ENCODE results near the gene NRN1.

Gene NRN1

DNA sequence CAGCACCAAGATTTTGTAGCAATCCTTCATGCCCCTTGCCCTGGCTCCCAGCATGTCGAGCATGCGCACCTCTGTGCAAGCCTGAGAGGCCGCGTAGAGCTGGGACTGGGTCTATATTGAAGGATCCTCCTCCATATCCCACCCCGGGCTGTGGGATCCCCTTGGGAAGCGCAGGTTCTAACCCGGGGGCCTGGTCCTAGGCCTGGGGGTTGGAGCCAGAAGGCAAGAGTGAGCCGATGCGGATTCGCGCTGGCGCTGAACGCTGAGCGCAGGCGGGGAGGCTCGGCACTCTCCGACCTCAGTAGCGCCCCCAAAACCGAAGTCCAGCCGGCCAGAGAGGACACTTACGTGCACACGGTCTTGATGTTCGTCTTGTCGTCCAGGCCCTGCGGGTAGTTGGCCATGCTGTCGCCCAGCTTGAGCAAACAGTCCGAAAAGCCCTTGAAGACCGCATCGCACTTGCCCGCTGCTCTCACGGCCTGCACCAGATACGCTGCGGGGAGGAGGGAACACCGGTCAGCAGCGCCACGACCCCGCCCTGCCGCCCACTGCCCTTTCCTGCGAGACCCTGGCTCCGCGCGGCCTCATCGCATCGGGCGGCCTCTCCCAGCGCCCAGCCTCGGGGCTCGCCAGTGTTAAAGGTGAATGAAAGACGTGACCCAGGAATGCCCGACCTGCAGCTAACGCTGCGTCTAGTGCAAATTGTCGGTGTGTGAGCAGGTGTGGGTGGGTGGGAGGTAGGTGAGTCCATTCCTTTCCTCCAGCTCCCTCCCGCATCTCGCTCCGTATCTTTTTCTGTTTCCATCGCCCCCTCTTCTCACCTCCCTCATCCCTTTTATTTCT lies 4.5 kb downstream of the NRN1 start:
- no peak for DNase-seq (ENCODE audit: low spot score)

DNA sequence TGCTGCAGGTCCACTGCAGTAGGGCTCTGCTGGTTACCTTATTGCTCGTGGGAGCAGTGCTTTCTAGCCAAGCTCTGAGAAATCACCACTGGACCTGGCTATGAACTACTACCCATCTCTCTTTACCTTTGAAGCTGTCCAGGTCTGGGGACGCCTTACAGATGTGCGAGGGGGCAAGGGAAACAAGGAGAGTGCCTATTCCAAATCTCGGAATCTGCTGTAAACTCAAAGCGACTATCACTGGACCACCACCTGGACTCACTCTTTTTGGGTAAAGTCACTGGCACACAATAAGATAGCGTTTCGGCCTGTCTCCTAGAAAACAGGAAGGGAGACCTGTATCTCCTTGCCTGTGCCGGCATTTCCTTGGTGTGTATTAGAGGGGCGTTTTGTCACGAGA lies 5.3 kb downstream of the NRN1 start:
- no peak for DNase-seq (ENCODE audit: low spot score)

DNA sequence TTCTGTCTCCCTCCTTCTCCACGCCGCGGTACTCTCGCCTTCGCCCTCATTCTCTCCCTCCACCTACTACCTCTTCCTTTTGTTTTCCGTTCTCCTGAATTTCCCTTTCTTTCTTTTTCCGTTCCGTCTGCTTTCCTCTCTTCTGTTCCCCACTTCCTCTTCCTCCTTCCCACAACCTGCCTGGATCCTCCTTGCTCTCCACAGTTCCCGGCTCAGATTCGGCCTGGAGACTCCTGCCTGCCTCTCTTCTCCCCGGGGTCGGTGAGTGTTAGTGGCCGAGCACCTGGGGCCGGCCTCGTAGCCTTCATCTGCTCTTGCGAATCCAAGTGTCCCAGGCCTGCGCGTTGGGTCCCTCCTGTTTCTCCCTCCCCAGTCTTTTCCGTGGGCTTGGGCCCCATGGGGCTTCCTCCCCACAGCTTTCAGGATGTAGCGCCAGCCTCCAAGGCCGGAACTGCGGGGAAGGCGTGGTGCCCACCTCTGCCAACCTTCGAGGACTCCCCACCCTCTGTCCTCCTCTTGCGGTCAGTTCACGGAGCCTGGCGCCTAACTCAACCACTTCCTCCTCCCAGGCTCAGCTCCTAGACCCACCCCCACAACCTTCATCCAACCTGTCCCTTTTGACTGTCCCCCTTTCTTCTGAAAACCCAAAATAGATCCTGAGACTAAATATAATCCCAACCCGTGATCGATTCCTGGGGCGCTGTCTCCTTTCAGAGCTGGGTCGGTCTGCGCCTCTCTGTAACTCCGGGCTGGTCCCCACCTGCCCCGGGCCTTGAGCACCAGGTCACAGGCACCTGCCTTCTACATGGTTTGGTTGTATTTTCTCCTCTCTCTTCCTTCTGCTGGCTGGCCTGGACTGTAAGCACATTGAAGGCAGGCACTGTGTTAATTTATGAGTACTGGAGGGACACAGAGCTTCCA lies 6.8 kb downstream of the NRN1 start:
- DNase-seq (ENCODE audit: low spot score): no peak

DNA sequence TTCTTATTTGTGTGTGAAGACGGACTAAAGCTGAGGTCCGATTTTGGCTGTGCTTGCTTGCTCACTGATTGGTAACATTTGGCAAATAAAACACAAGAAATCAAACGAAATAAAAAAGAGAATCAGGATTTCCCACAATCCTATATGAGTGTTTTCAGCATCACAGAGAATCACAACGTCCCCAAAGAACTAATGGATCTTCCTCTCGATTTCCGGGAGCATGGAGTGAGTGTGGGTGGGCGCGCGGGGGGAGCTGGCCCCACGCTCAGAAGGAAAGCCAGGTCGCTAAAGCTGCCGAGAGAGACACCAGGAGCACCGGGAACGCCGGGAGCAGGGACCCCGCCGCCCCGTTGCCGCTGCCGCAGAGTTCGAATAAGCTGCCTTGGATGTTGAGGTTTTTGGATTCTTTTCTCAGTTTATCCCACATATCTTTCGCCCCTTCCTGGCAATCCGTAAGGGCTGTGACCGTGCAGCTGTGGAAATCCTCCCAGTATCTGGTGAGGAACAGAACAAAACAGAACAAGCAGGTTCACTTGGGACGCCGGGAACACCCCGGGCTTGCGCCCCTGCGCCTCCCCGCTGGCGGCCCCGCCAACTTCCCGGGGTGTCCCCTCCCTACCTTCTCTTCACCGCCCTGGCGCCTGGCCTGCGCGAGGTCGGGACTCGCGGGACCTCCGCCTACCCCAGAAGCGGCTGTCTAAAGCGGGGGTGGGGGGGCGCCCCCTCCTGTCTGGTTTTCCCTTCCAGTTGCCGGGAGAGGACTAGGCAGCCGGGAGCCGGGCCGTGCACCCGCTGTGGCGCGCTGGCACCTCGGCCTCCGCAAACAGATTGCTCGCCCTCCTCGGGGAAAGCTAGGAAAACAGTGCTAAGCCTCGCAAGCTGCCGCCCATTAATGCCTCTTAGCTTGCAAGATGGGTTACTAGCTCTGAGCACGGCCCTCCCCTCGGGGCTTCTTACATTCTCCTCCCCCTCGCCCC lies 7.7 kb downstream of the NRN1 start:
- DNase-seq (ENCODE audit: low spot score): no peak

DNA sequence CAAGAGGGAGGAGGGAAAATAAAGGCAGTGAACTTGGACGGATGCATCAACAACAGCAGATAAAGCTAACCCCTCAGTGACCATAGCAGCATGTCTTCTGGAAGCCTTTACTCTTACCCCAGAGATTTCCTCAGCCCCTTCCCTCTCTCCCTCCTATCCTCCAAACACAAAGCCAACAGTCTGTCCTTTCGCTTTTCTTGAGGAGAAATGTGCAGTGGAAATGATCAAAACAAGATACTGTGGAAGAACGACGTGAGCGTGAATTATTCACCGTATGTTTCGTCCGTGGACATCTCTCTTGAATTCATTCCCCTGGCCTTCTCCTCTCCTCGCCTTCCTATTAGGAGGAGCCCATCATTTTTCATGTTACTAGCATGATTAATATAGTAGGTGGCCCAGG lies 8.5 kb downstream of the NRN1 start:
- no peak for DNase-seq (ENCODE audit: low spot score)

DNA sequence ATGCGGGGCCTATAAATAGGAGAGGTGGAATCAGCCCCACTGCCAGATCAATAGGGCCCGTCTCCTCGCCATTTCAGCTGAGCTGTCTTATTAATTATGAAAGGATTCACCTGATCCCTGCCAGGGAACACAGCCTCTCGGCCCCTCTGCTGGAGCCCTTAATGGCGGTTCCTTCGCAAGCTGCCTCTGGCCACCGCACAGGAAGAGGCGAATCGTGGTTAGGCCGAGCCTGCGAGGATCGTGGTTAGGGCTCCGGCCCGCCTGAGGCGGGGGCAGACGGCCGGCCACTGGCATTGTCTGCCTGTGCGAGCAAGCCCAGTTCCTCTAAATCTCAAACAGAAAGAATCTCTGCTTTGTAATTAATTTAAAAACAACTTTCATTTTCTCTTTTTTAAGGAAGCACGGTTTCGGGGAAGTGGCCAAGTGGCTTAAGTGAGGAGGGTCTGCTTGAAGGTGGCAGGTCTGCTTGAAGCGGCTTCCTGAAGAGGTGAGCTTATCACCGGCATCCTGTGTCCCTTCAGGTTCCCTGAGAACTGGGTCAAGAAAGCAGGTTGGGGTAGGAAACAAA lies 9.2 kb downstream of the NRN1 start:
- DNase-seq (ENCODE audit: low spot score): no peak

DNA sequence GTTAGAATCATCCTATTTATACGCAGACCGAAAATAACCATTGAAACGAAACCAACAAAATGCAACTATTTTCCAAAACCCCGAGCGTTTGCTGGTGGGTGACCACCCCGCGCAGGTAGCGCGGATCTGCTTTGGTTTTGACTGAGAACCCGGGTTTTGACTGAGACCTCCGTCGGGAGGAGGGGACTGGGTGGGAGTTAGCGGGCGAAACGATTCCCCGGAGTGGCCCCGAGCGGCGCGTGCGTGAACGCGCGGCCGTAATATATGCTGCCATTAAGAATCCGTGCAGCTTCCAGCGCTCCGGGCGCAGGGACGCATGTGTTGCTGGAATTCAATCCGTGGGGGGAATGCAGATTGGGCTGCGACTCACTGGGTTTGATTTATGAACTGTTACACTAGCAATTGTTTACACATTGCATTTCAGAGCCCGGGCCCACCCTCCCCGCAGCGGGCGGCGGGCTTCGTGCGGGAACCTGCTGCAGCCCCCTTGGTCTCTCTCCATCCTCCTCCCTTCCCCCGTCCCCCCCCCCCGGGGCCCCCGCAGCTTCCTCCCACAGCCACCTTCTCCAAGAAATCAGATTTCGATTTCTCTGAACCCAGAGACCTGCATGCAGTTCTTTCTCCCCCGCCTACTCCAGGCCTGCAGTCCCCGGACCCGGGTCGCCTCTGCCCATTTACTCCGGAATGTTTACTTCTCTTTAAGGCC lies 9.9 kb downstream of the NRN1 start:
- DNase-seq (ENCODE audit: low spot score): no peak

DNA sequence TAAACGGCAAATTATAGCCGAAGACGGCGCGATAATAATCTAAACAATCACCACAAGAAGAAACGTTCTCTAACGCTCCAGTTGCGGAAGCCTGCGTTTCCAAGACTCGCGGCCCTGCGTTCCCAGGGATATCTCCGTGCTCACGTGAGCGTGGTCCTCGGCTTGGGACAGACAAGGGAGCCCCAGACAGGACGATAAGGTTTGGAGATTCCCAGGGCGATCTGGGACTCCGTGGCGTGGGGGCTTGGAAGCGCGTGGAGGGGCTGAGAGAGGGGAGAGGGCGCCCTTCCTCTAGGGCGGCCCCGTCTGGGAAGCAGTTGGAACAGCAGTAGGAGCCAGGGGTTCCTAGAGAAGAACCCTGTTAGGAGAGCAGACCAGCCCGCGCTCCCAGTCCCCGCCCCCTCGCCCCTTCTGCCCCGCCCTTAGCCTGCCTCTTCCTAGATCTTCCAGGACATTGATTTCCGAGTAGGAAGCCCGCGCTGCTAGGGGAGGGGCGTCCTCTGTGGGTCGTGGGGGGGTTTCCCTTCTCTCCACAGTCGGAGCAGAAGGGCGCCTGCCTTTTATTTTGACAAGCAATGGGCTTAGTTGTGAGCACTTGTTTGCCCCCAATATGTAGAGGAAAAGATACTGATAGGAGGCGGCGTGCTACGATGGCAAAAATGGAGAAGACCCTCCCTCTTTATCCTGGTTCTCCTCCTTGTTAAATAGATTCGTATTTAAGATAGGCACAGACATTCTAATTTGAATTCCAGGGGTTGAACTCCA lies 10.6 kb downstream of the NRN1 start:
- DNase-seq (ENCODE audit: low spot score): no peak

DNA sequence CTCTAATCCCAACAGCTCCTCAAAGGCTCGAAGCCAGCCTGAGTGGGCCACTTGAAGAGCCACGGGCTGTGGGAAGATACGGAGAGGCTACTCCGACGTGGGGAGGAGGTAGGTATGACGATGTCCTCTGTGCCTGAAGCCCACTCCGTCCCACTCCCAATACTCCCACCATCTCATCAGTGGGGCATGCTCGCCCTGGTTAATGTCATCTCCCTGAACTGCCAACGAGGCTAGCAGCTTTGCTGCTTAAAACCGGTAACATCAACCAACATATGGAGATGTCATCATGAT lies 11.1 kb downstream of the NRN1 start:
- no peak for DNase-seq (ENCODE audit: low spot score)

DNA sequence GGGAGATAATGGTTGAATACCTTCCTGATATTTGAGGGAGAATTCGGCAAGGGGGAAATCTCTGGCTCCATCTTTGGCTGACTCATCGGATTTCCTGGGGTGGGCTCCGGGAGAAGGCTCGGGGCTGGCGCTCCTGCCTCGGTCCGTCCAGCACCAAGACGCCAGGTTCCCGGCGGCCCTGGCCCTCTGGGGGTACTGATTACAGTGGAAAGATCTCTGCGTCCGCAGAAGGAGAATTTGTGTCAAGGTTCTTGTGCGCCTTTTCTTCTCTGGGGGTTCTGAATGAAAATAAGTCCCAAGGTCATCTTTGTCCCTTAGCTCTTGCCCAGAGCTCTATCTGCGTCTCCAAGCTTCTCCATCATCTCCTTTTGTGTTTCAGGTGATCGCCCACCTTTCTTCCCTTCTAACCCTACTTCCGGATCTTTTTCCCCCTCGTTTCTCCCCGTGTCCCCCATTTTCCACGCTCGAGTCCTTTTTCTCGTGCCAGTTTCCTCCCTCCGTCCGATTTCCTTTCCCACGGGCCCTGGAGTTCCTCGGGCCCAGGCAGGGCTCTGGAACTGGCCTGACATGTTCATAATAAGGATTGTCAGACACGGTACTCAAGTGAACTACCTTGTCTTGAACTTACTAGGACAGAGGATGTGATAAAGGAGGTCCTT lies 11.6 kb downstream of the NRN1 start:
- DNase-seq (ENCODE audit: low spot score): no peak

DNA sequence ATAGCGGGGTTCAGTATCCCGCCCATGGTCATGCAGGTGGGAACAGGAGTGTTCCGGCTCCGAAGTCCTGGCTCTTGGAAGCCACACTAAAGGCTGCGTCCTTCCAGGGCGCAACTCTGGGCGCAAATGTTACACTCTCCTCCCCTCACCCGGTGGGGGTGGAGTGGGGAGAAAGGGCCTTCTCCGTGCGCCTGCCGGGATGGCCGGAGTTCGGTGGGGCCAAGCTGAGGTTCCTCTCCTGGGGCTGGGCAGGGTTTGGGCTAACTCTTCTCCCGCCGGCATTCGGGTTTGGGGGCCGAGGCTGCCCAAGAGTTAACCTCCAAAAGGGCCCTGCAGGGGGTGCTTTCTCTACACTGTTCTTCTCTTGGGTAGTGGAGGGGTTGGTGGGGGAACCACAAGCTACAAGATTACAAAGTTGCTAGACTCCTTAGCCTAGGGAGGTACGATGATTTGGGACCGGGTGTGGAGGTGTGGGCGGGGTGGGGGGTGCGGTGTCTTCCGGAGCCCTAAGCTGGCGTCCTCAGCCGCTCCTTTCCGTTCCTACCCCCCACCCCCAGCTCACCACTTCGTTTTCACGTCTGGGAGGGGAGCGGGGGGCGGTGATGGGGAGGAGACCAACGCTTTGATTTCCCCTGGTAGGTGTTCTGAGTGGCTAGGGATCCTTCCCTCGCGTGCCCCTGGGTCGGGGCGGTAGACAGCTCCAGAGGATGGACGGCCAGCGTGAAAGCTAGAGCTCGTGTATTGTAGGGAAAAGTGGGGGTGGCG lies 12.3 kb downstream of the NRN1 start:
- DNase-seq (ENCODE audit: low spot score): no peak

DNA sequence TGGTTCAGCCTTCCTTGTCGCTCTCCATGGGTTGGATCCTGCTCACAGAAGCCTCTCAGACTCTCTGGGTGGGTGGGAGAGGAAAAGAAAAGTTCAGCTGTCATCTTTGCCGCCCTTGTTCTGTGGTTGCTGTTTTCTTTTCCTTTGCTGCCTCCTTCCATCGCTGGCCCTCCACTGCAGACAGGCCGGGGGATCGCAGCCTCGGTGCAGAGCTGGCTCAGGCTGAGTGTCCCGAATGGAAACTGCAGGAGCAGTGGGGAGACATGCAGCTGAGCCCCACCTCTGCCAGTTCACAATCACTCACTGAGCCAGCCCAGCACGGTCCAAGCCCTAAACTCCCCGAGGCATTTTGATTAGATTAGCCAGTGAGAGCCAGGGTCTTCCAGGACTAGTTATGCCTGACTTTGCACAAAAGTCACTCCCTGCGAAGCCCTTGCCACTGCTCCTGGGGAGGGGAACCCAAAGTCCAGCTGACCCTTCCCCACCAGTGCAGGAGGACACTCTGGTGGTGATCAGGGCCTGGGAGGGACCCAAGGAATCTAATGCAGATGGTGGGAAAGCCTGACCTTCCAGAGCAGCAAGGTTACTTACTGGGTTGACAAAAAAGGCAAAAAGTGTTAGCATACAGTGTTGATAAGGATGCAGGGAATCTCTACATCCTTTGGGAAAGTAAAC lies 14.0 kb downstream of the NRN1 start:
- no peak for DNase-seq (ENCODE audit: low spot score)

DNA sequence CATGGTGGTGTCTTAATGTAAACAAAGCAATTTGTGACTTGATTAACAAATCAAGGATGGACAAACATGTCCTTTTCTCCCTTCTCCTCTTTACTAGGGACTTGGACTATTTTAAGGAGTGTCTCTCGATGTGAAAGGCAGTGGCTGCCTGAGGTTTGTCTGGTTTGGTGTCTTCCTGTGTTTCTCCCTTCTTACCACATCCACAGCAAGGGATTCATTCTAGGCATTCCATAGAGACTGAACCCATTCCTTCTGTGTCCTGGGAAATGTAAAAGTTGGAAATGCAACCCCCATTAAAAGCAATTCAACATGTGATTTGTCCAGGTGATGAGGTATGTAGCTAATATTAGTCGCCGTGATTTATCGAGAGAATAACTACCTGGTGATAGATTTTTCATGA lies 15.9 kb downstream of the NRN1 start:
- no peak for DNase-seq (ENCODE audit: low spot score)

DNA sequence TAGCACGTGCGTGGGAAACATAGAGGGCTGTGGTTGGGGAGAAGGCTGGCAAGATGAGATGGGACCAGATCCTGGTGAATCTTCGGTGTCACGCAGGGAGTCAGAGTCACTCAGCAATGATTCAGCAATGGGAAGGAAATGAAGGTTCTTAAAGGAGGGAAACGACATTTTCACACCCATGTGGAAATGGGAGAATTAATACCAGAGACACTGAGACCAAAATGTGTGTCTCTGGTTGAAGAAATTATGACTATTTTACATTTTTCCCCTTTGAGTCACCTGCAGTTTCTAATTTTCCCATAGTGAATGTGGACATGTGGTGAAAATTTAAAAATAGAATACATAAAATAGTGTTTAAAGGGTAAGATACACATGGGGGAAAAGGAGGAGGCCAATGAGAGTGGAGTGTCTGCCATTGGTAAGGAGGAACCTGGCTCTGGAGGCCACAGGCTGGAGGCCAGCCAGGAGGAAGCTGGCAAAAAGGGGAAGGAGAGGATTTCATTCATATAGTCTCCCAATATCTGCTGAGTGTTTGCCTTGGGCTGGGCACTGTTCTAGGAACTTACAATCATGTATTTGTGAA lies 17.5 kb downstream of the NRN1 start:
- DNase-seq (ENCODE audit: low spot score): no peak

DNA sequence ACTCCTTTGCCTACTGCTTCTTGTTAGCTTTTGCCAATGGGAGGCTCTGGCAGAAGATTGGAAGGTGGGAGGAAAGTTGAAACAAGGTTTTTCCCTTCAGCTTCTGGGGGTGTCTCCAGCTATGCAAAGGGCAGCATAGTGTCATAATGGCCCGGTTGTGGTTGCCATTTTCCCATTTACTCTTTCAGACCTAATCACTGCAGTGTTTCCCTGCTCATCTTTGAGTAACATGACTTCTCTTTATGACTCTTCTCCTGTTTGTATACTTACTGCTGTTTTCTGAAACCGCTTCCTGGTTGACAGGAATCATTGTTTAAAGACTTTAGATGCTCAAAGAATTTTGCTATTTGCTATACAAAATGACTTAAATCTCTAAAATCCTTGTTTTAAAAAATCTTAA lies 19.9 kb downstream of the NRN1 start:
- no peak for DNase-seq (ENCODE audit: low spot score)

DNA sequence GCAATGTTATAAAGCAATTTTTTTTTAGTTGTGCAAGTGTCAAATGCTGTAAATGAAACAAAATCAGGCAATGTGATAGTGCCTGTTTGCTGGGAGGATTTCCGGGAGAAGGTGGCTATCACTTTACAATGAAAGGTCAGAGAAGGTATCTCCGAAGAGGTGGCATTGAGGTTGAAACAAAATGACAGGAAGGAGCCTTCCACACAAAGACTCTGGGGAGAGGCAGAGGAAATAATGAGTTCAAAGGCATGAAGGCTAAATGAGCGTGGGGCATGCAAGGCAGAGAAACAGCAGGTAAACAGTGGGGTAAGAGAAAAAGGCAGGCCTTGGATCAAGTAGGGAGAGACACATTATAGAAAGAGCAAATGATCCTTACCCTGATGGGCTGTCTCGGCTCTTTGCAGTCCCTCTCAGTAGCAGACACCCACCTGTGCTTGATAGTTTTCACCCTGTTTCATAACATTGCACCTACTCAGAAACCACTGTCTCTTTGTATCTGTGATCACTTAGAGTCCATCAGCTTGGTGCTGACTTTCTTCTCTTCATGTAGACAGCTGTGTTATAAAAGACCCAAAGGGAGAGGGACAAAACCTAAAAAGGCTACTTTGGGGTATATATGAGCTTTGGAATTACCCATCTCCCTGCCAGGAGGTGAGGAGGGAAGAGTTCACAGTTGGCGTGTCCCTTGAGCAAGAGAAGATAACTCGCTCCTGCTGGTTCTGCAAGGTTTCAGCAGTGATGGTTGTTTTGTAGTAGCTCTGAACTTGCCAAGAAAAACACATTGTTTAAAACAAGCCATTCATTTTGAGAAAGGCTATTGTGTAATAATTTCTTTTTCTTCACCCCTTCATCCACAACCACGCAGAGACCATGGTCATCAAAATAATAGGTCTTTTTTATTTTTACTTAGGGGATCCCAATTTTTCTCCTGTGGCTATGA lies 22.3 kb downstream of the NRN1 start:
- no peak for DNase-seq (ENCODE audit: low spot score)

Data from CD4-positive, alpha-beta T cell treated with Interleukin-2 at 100 ng/mL for 4 hours (primary cell).